ENCODE data around the gene SYNGR3. TPM values are rescaled to one million over a fixed set of nuclear protein-coding genes. Genes with fewer than 3 reads are reported as not detected.
"Not testable (repeated sequence)": the region's sequence is repeated elsewhere in the genome, so short reads cannot be mapped to it uniquely, and the experiment has no call there.

Gene SYNGR3
- total RNA-seq, 1 donor from 2014 or later = 11.3 TPM

- ChIA-PET CTCF (no interaction called here), POLR2A (no interaction called here)
- Mint-ChIP-seq H3K36me3 (ENCODE audit: low read depth) (no peaks in the 10 kb centered on the region), H3K9me3 (no peaks in the 10 kb centered on the region), H3K4me1 (peaks cover 6% of the 10 kb centered on the region), H3K4me3 (no peak overlapping the region), H3K27ac (no peak overlapping the region), H3K27me3 (peaks cover 6% of the 10 kb centered on the region)
- intact Hi-C loops (cut with micrococcal nuclease) = no loop called here
- no peak for TF ChIP-seq CTCF (IDR thresholded peaks at IDR 0.05)
- ATAC-seq (ENCODE audit: low read depth) (no peak), DNase-seq (no peak)
Observed at GRCh38 chr16:2031081-2031577, 41.4 kb downstream of the SYNGR3 start.

- ATAC-seq (ENCODE audit: low read depth) (peak; percentile 45), DNase-seq (no peak)
- Mint-ChIP-seq H3K4me1 (peaks cover 4% of the 10 kb centered on the region), H3K27ac (no peak overlapping the region), H3K9me3 (no peaks in the 10 kb centered on the region), H3K4me3 (no peak overlapping the region), H3K36me3 (ENCODE audit: low read depth) (no peaks in the 10 kb centered on the region), H3K27me3 (peaks cover 6% of the 10 kb centered on the region)
- CTCF ChIA-PET = interaction anchor here (0.7 kb wide), 1 partner anchor 29 kb away, joined by 3 read pairs; no protein-coding TSS in a partner anchor
- intact Hi-C loops (cut with micrococcal nuclease) = no loop called here
- POLR2A ChIA-PET = interaction anchor here (0.5 to 1.5 kb wide), 3 partner anchors 15 to 302 kb away, joined by 3 to 4 read pairs (median 3); partner anchors contain the start of genes NTHL1, TRAF7 and TSC2
- no peak for TF ChIP-seq CTCF (IDR thresholded peaks at IDR 0.05)
Observed at GRCh38 chr16:2032285-2033056, 42.7 kb downstream of the SYNGR3 start.

- H3K9me3 Mint-ChIP-seq = no peaks in the 10 kb centered on the region
- CTCF ChIA-PET = no interaction called here
- H3K4me1 Mint-ChIP-seq = peaks cover 2% of the 10 kb centered on the region
- ATAC-seq (ENCODE audit: low read depth) = peak; percentile 45
- intact Hi-C loops (cut with micrococcal nuclease) = no loop called here
- no peak for TF ChIP-seq CTCF (IDR thresholded peaks at IDR 0.05)
- no peak overlapping the region for H3K4me3 Mint-ChIP-seq
- DNase-seq = no peak
- no peak overlapping the region for H3K27ac Mint-ChIP-seq
- POLR2A ChIA-PET = interaction anchor here (0.5 to 1.5 kb wide), 3 partner anchors 14 to 301 kb away, joined by 3 to 4 read pairs (median 3); partner anchors contain the start of genes NTHL1, TRAF7 and TSC2
- no peaks in the 10 kb centered on the region for H3K36me3 Mint-ChIP-seq (ENCODE audit: low read depth)
- H3K27me3 Mint-ChIP-seq = peaks cover 6% of the 10 kb centered on the region
Observed at GRCh38 chr16:2033057-2033908, 43.5 kb downstream of the SYNGR3 start.

- intact Hi-C loops (cut with micrococcal nuclease) = not testable (repeated sequence)
Observed at GRCh38 chr16:2033909-2034695, 44.3 kb downstream of the SYNGR3 start.

GRCh38 chr16:2034696-2035430, 45.1 kb downstream of the SYNGR3 start:
- Mint-ChIP-seq H3K9me3 (no peaks in the 10 kb centered on the region), H3K36me3 (ENCODE audit: low read depth) (no peaks in the 10 kb centered on the region), H3K4me1 (peaks cover 2% of the 10 kb centered on the region), H3K4me3 (no peak overlapping the region), H3K27ac (no peak overlapping the region), H3K27me3 (peaks cover 6% of the 10 kb centered on the region)
- TF ChIP-seq CTCF (IDR thresholded peaks at IDR 0.05) = no peak
- ChIA-PET CTCF (no interaction called here), POLR2A (no interaction called here)
- intact Hi-C loops (cut with micrococcal nuclease) = no loop called here
- DNase-seq (no peak), ATAC-seq (ENCODE audit: low read depth) (no peak)

More at GRCh38 chr16:2033909-2034695, 44.3 kb downstream of the SYNGR3 start:
- CTCF ChIA-PET; H3K27me3 Mint-ChIP-seq; H3K27ac Mint-ChIP-seq; H3K9me3 Mint-ChIP-seq; ATAC-seq (ENCODE audit: low read depth); POLR2A ChIA-PET; H3K4me3 Mint-ChIP-seq; DNase-seq; H3K36me3 Mint-ChIP-seq (ENCODE audit: low read depth); H3K4me1 Mint-ChIP-seq: not testable (repeated sequence)

All from activated B cell treated with CpG ODN at 0.5 μM for 24 hours (primary cell).